ENCODE data around the gene TCF25.

DNA sequence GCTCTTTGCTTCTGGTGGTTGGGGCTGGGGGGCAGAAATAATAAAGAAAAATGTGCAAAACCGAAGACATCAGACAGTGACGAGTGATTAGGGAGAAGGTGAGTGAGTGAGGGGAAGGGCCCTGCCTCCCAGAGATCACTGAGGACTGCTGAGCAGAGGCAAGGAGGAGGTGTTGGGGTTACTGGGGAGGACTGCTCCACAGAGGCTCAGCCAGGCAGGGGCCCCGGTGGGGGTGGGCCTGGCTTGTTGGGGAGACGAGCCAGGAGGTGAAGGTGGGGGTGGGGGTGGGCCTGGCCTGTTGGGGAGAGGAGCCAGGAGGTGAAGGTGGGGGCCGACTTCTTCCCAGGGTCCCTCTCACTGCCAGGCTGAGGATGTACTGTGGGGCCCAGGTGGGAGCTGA is 73.1 kb downstream of the TCF25 start:
- TF ChIP-seq, protein P1, sequence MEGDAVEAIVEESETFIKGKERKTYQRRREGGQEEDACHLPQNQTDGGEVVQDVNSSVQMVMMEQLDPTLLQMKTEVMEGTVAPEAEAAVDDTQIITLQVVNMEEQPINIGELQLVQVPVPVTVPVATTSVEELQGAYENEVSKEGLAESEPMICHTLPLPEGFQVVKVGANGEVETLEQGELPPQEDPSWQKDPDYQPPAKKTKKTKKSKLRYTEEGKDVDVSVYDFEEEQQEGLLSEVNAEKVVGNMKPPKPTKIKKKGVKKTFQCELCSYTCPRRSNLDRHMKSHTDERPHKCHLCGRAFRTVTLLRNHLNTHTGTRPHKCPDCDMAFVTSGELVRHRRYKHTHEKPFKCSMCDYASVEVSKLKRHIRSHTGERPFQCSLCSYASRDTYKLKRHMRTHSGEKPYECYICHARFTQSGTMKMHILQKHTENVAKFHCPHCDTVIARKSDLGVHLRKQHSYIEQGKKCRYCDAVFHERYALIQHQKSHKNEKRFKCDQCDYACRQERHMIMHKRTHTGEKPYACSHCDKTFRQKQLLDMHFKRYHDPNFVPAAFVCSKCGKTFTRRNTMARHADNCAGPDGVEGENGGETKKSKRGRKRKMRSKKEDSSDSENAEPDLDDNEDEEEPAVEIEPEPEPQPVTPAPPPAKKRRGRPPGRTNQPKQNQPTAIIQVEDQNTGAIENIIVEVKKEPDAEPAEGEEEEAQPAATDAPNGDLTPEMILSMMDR (IDR thresholded peaks at IDR 0.05; ENCODE audit: poor library complexity) = no peak
- TF ChIP-seq EZH2 (IDR thresholded peaks at IDR 0.05; ENCODE audit: borderline replicate concordance) = no peak
- TF ChIP-seq EZH2phosphoT487 (IDR thresholded peaks at IDR 0.05; ENCODE audit: low read depth, severe bottlenecking, unreplicated experiment) = no peak

Data from hepatocyte (in vitro differentiated cells).